ENCODE results near the gene FOXS1. TPM values are rescaled to one million over a fixed set of nuclear protein-coding genes. Genes with fewer than 3 reads are reported as not detected.
A peak's percentile ranks its signal among the peaks of the same experiment; 100 is the strongest.

Gene FOXS1
- total RNA-seq, 1 donor from 2014 or later, result 0.40 TPM

DNA sequence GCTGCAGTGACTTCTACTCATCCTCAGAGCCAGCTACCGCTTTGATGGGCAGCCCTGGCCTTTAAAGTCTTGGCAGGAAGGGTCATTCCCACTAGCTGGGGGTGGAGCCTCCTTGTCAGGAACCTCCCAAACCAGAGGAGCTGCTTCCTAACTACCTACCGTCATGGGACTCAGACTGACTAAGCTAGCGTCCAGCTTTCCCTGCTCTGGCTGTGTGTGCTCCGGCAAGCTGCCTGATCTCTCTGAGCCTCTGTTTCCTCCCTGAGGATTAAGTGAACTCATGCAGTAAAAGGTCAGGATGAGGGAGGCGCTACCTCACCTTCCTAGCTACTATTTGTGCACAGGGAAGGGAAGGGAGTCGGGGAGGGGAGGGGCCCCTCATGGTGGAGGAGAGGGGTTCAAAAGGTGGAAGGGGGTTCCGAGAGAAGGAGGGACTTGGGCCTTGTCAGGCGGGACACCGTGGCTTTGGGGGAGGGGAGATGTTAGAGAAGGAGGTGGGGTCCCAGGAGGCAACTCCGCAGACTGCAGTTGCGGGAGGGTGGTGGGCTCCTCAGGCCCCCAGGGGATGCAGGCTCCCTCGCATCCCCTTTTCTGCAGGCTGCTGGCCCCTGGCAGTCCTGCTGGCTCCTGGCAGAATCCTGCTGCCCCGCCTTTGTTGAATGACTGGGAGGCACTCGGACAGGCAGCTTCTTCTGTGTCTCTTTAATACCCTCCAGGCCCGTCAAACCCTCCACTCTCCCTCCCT lies 15.2 kb upstream of the FOXS1 start:
- peak; percentile 72 for ATAC-seq

- no peak for ATAC-seq
Observed at GRCh38 chr20:31859998-31860380, 14.6 kb upstream of the FOXS1 start.

DNA sequence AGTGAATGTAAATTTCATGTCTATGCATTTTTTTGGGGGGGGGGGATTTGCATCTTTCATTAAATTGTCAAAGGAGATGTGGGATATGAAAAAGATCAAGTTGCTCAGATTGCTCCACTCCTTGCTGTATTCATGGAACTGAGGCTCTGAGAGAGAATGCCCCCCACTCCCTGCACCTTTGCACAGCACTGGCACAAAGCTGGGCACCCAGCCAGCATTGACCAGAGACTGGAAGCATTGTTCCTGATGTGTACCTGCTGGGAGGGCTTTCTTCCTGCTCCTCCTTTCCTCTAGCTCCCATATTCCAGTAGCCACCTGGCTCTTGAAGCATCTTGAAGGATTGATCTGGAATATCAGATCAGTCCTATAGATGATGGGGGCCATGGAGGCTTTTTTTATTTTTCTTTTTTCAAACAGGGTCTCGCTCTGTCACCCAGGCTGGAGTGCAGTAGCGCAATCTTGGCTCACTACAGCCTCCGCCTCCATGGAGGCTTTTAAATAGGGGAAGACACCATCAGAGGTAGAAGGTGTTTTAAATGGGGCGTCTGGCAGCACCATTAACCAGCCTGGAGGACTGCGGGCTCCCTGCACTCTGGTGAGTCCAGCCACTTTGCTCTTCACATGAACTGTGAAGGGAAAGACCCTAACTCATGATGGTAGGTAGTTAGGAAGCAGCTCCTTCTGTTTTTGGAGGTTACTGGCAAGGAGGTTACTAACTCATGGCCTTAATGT lies 14.0 kb upstream of the FOXS1 start:
- no peak for ATAC-seq

DNA sequence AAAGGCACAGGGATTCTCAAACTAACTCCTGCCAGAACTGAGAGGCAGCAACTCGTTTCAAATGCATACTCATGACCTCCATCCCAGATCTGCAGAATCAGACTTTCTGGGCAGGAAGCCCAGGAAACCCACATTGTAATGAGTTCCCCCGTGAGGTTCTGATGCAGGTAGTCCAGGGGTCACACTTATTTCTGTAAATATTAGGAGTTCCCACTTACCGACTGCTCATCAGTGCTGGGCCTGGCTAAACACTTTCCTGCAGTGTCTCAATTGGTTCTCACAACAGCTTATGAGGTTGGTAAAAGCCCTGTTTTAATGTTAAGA lies 13.3 kb upstream of the FOXS1 start:
- ATAC-seq, result no peak

DNA sequence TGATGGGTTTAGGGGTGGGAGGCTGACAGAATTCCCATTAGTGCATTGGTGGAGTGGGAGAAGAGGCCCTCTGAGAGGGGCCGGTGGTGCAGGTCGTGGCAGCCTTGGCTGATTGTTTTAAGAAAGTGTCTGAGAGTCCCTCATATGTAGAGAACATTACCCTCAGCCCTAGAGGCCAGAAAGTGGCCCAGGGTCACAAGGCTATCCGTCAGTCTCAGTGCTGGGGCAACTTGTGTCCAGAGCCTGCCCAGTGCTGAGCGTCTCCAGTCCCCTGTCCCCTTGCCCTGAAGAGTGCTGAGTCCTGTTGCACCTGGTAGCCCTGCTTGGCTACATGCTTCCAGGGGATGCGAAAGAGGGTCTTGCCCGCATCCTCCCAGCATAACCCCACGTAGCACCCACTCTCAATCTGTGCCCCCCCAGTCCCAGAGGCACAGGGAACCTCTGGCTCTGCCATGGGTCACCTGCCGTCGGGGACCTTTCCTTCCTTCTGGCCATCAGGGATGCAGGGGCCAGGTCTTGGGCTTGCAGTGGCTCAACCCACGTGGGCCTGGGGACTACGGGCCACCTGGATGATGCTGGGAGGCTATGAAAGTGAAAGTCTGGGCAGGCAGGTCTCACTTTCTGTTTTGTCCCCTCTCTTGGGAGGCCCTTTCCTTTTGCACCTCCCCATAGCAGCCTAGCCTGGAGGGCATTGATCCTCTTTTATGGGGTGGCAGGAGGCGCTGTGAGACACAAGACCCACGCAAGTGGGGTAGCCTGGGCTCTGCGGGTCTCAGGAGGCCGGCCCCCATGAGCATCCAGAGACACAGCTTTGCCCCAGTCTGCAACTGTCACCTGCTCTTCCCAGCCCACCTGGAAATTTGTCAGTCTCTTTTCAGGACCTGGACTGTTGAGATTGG lies 12.7 kb upstream of the FOXS1 start:
- ATAC-seq, result no peak

- no peak for ATAC-seq
Observed at GRCh38 chr20:31856516-31856915, 11.1 kb upstream of the FOXS1 start.

DNA sequence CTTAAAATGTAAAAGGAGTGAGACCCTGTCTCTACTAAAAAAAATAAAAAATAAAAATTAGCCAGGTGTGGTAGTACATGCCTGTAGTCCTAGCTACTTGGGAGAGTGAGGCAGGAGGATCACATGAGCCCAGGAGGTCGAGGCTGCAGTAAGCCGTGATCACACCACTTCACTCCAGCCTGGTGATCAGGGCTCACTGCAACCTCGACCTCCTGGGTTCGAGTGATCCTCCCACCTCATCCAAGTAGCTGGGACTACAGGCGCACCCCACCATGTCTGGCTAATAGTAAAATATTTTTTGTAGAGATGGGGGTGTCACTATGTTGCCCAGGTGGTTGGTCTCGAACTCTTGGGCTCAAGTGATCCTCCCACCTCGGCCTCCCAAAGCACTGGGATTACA lies 8.1 kb upstream of the FOXS1 start:
- ATAC-seq, result no peak

DNA sequence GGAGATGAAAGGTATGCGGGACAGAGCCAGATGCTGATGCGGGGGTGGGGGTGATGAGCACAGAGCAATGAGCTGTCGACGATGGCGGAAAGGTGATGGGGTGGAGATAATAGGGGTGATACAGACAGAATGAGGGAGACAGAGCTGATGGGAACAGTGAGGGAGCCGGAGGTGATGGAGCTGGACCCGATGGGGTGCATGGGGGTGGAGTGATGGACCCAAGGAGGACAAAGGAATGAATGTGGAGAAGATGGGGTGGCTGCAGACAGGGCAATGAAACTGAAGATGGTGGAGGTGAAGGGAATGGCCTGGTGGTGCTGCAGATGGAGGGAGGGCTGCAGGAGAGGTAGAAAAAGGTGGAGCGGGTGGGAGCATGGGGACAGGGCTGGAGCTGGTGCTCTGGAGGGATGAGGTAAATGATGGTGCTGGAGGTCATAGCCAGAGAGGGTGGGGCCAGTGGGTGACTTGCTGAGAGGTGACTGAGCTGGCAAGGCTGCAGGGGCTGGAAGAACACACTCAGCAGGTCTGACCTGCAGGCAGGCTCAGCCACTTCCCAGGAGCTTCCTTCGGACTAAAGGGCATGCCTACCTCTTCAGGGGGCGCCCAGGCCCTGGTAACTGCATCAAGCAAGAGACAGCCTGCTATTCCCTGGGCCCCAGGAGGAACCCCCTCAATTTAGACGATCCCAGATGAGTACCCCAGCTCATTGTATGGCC lies 6.0 kb upstream of the FOXS1 start:
- peak; percentile 75 for ATAC-seq

DNA sequence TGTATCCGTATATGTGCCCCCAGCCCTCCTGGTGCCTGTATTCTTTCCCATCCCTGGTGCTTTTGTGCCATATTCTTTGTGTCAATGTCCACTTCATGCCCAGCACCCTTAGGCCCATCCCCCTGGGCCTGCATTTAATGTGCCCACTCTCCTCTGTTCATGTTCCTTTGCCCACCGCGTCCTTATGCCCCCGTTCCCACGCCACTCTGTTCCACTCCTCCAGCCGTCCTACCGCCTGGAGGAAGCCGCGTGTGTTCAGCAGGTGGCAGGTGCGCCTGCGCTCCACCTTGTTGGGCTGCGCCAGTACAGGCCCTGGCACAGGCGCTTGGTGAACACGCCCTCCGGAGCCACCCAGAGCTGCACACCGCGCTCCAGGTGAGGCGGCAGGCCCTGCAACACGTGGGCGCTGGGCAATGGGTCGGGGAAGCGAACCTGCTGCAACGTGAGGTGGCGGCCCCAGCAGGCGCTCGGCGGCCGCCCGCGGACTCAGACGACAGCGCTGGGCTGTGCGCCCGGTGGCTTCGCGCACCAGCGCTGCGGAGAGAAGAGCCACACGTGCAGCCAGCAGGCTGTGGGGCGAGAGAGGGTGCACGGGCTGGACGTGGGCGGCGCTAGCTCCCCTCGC lies 4.0 kb upstream of the FOXS1 start:
- ATAC-seq, result peak; percentile 91

- ATAC-seq, result no peak
Observed at GRCh38 chr20:31848088-31848999, 2.9 kb upstream of the FOXS1 start.

DNA sequence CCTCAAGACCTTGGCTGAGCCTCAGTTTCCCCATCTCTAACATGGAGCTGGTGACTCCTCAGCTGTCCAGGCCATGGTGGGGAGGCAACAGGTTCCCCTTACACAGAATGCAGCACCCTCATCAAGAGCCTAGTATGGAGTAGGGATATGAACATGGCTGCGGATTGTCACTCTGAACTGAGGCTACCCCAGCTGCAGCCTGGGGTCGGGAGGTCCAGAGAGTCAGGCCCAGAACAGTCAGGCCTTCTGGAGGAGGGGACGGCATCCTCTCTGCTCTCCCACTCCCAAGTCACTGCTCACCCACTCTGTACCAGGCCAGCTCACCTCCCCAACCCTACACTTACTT lies 1.4 kb upstream of the FOXS1 start:
- ATAC-seq, result no peak

GRCh38 chr20:31844737-31845299 lies 586 bp downstream of the FOXS1 start:
- ATAC-seq, result no peak

DNA sequence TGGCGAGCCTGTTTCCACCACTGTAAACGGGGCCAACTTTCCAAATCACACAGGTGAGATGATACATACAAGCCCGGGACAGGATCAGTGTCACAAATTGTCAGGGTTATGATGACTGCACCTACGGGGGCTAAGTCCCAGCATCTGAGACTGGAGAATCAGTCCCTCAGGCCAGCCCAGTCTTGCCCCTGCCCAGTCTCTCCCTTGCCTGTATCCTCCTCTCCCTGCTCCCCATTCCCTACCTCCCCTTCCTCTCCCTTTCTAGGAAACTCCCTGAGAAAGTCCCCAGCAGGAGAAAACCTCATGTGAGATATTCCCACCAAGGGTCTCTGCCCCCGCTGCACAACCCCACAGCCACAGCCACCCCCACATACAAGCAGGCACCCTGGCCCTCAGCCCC lies 1.5 kb downstream of the FOXS1 start:
- no peak for ATAC-seq

GRCh38 chr20:31843288-31843687 lies 2.1 kb downstream of the FOXS1 start:
- ATAC-seq, result no peak

- no peak for ATAC-seq
Observed at GRCh38 chr20:31842471-31843157, 2.8 kb downstream of the FOXS1 start.

DNA sequence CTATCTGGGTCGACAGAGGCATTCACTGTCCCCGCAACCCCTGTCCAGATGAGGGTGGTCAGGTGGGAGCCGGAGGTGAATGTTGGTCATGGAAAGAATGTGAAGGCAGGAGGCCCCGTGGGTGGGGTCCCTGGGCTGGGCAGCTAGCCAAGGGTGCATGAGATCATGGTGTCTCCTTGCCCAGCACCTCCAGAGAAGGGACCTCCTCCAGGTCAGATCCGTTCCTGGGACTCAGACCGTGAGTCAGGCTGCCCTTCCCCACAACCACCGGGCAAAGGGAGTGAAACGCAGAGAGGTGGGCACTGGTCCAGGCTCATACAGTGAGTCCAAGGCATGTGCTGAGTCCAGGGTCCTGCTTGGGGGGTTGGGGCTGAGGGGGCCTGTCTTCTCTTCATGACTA lies 3.5 kb downstream of the FOXS1 start:
- no peak for ATAC-seq

DNA sequence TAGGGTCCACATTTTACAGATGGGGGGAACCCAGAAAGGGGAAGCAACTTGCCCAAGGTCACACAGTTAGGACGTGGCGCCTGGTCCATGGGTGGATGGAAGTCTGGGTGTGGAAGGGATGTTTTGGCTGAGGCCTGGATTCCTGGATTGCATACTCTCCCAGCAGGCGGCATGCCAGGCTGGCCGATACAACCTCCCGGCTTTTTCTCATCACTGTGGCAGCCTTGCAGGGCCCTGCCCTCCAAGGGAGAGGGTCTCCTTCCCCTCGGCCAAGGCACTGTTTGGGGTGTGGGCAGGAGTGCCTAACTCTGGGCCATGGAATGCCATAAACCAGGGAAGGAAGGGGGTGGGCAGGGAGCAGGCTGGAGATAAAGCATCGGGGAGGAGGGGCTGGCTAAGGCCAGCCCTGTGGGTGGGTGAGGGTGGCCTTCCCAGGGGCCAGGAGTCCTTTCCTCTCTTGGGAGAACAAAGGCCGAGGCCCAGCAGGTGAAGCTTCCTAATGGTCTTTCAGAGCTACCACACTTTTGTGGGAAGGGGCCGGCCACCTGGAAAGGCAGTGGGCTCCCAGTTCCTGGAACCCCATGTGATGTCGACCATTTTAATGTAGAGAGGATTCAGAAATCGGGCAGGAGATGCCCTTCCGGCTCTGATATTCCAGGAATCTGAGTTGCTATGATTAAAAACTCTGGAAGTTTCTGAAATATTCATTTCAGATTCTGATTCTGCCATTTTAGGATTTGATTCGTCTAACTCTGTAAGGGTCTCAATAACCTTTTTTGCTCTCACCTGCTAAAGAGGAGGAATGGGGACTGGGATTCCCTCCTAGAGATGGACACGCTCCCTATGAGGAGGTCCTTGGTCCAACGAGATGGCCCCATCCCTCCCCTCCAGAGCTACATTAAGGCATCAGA lies 4.2 kb downstream of the FOXS1 start:
- ATAC-seq, result no peak

GRCh38 chr20:31839782-31840487 lies 5.5 kb downstream of the FOXS1 start:
- ATAC-seq, result no peak
